ENCODE results near the gene HSF4. TPM values are rescaled to one million over a fixed set of nuclear protein-coding genes. Genes with fewer than 3 reads are reported as not detected.

The HSF4 gene
- total RNA-seq, 4 donors from 2014 or later, result 9.0 to 111 (median 29.7) TPM

GRCh38 chr16:67207249-67208091 lies 42.9 kb downstream of the HSF4 start:
- Histone ChIP-seq H3K36me3 (peaks cover 0 to 10% of the 10 kb centered on the region in 2 donors), H3K9me3 (no peaks in the 10 kb centered on the region), H3K4me1 (peaks cover 23 to 24% of the 10 kb centered on the region in 2 donors), H3K4me3 (no peak overlapping the region), H3K27ac (peak overlapping the region; percentile 53 to 83 (median 70)), H3K27me3 (no peaks in the 10 kb centered on the region)
- TF ChIP-seq POLR2A (IDR thresholded peaks at IDR 0.05) (no peak), CTCF (IDR thresholded peaks at IDR 0.05 in 4 of 5, conservative IDR thresholded peaks at IDR 0.05 in 1 of 5) (no peak)
- peak; percentile 87 to 89 for ATAC-seq
- DNase-seq, result peak; percentile 74 to 89
- intact Hi-C loops (cut with DNase I; ENCODE audit: low total_unique reads) (no loop called here), in situ Hi-C loops (cut with MboI; ENCODE audit: low sequenced_read_pairs in 4 of 4) (no loop called here)

- no peaks in the 10 kb centered on the region for H3K9me3 ChIP-seq
- intact Hi-C loops (cut with DNase I; ENCODE audit: low total_unique reads), result no loop called here
- no peak overlapping the region for H3K4me3 ChIP-seq
- peaks cover 23 to 26% of the 10 kb centered on the region in 2 donors for H3K4me1 ChIP-seq
- H3K27ac ChIP-seq, result peak overlapping the region; percentile 53 to 83 (median 70)
- no peaks in the 10 kb centered on the region for H3K27me3 ChIP-seq
- TF ChIP-seq POLR2A (IDR thresholded peaks at IDR 0.05), result no peak
- TF ChIP-seq CTCF (IDR thresholded peaks at IDR 0.05 in 4 of 5, conservative IDR thresholded peaks at IDR 0.05 in 1 of 5), result no peak
- in situ Hi-C loops (cut with MboI; ENCODE audit: low sequenced_read_pairs in 4 of 4), result no loop called here
- ATAC-seq (peak in 1 of 2 donors; percentile 15), DNase-seq (peak in 1 of 2 donors; percentile 38)
- peaks cover 0 to 5% of the 10 kb centered on the region in 2 donors for H3K36me3 ChIP-seq
Observed at GRCh38 chr16:67208154-67208896, 43.8 kb downstream of the HSF4 start.

- Histone ChIP-seq H3K27me3 (no peaks in the 10 kb centered on the region), H3K9me3 (no peaks in the 10 kb centered on the region), H3K36me3 (no peaks in the 10 kb centered on the region), H3K4me3 (no peak overlapping the region), H3K27ac (peak overlapping the region in 1 of 4 donors; percentile 40), H3K4me1 (peaks cover 35 to 38% of the 10 kb centered on the region in 2 donors)
- intact Hi-C loops (cut with DNase I; ENCODE audit: low total_unique reads), result no loop called here
- in situ Hi-C loops (cut with MboI; ENCODE audit: low sequenced_read_pairs in 4 of 4), result no loop called here
- DNase-seq (no peak), ATAC-seq (no peak)
- TF ChIP-seq CTCF (IDR thresholded peaks at IDR 0.05 in 4 of 5, conservative IDR thresholded peaks at IDR 0.05 in 1 of 5) (no peak), POLR2A (IDR thresholded peaks at IDR 0.05) (no peak)
Observed at GRCh38 chr16:67209565-67209964, 45.0 kb downstream of the HSF4 start.

DNA sequence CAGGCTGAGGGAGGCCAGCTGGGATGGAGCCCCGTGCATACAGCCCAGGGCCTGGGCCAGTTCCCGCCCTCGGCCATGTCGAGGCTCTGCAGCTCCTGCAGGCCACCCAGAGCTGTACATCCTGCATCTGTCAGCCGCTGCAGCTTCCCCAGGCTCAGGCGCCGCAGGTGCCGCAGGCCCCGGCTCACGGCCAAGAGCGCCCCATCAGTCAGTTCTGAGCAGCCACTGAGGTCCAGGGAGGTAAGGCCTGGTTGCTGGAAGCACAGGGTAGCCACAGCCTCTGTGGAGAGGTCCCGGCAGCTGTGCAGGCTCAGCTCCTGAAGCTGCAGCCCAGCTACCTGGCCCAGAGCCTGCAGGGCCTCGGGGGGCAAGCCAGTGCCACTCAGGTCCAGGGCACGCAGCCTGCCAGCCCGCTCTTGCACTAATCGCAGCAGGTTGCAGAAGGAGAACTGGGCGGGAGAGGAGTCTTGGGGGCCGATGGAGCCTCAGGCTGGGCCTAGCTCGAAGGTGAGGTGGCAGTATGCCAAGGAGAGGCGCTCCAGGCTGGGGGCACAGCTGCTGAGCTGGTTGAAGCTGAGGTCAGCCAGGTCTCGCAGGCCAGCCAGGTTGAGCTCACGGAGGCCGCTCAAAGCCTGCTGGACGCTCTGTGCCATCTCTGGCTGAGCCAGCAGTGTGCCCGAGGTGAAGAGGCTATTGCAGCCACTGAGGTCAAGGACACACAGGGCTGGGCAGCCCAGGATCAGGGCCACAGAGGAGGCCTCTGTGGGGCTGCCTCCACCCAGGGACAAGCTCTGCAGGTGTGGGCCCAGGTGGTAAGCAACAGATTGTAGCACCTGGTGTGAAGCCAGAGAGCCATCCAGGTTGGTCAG lies 45.8 kb downstream of the HSF4 start:
- Histone ChIP-seq H3K27me3 (no peaks in the 10 kb centered on the region), H3K9me3 (no peaks in the 10 kb centered on the region), H3K4me3 (no peak overlapping the region), H3K27ac (peak overlapping the region in 1 of 4 donors; percentile 54), H3K36me3 (no peaks in the 10 kb centered on the region), H3K4me1 (peaks cover 38 to 43% of the 10 kb centered on the region in 2 donors)
- intact Hi-C loops (cut with DNase I; ENCODE audit: low total_unique reads), result no loop called here
- in situ Hi-C loops (cut with MboI; ENCODE audit: low sequenced_read_pairs in 4 of 4), result no loop called here
- TF ChIP-seq POLR2A (IDR thresholded peaks at IDR 0.05) (no peak), CTCF (IDR thresholded peaks at IDR 0.05 in 4 of 5, conservative IDR thresholded peaks at IDR 0.05 in 1 of 5) (no peak)
- DNase-seq, result no peak
- ATAC-seq, result no peak

All from gastrocnemius medialis (tissue), 4 donors.